HG03108 (cell line): ENCODE measurements around the gene GALK2.
"Not testable (repeated sequence)": the region's sequence is repeated elsewhere in the genome, so short reads cannot be mapped to it uniquely, and the experiment has no call there.

Experiments
- ATAC-seq: cut with Tn5 transposase; IDR thresholded peaks from one replicate; pipeline ENCODE4 v1.9.1; 2021; ENCODE audit warnings: moderate library complexity; ENCODE audit not compliant: unreplicated experiment

GALK2 gene

GRCh38 chr15:49328941-49329340, 158.9 kb downstream of the GALK2 start:
- no peak for ATAC-seq

- ATAC-seq, result no peak
Measured at GRCh38 chr15:49330166-49330565, 160.1 kb downstream of the GALK2 start.

GRCh38 chr15:49331442-49331841, 161.4 kb downstream of the GALK2 start:
- ATAC-seq, result no peak

GRCh38 chr15:49331951-49332350, 161.9 kb downstream of the GALK2 start:
- no peak for ATAC-seq

- no peak for ATAC-seq
Measured at GRCh38 chr15:49339656-49340055, 169.6 kb downstream of the GALK2 start.

GRCh38 chr15:49343546-49343945, 173.5 kb downstream of the GALK2 start:
- ATAC-seq, result no peak

- not testable (repeated sequence) for ATAC-seq
Measured at GRCh38 chr15:49354439-49354838, 184.4 kb downstream of the GALK2 start.

- no peak for ATAC-seq
Measured at GRCh38 chr15:49361370-49361769, 191.3 kb downstream of the GALK2 start.

GRCh38 chr15:49366496-49366895, 196.4 kb downstream of the GALK2 start:
- no peak for ATAC-seq

GRCh38 chr15:49370782-49371181, 200.7 kb downstream of the GALK2 start:
- no peak for ATAC-seq

- no peak for ATAC-seq
Measured at GRCh38 chr15:49372366-49372765, 202.3 kb downstream of the GALK2 start.

GRCh38 chr15:49379996-49380395, 209.9 kb downstream of the GALK2 start:
- ATAC-seq, result no peak

- ATAC-seq, result no peak
Measured at GRCh38 chr15:49380912-49381311, 210.9 kb downstream of the GALK2 start.
